A549 (cell line): ENCODE results near the gene CARD9. TPM values are rescaled to one million over a fixed set of nuclear protein-coding genes. Genes with fewer than 3 reads are reported as not detected.

Experiments used
- ATAC-seq, 2 experiments: fragments of 200-7000 bp in 1 of 2; fragments of >200 bp in 1 of 2; cut with Nextera tagmentation in 1 of 2; cut with Tn5 transposase in 1 of 2; 3 replicates each; pipeline versions ENCODE4 v1.8.0 to v1.9.1; 2018 to 2020; ENCODE audit warnings: mild to moderate bottlenecking in 1 of 2, moderate library complexity in 1 of 2
- CTCF ChIA-PET: fragments of 300-600 bp; sonication (Branson Sonifier 250); formaldehyde crosslinking; extraction: SDS; loops from one replicate; lab custom pipeline; 2021; ENCODE audit warnings: antibody characterized with exemption, inconsistent platforms; lab: Yijun Ruan, JAX
- POLR2A ChIA-PET: fragments of 350-600 bp; formaldehyde crosslinking; extraction: SDS; loops from one replicate; lab custom pipeline; 2021; ENCODE audit warnings: antibody characterized with exemption, inconsistent platforms; lab: Yijun Ruan, JAX
- DNase-seq, 2 experiments: peaks; one replicate each; pipeline versions ENCODE4 v3.0.0 to v3.0.0-alpha.2; 2011 to 2016; ENCODE audit warnings: low read depth in 1 of 2, low spot score in 1 of 2
- FAIRE-seq: peaks from 2 replicates; lab custom pipeline; 2011; peaks lifted over from hg19 to GRCh38; lab: Jason Lieb, UNC
- H3K27ac ChIP-seq, 2 experiments: fragments of >200 bp; sonication (Bioruptor Twin); formaldehyde crosslinking; 3 replicates each; pipeline ENCODE4 v1.5.1; 2016 to 2017
- H3K4me1 ChIP-seq: fragments of >200 bp; sonication (Bioruptor Twin); formaldehyde crosslinking; 3 replicates; pipeline ENCODE4 v1.6.1; 2016
- H3K4me2 ChIP-seq: fragments of >200 bp; sonication (Bioruptor Twin); formaldehyde crosslinking; 3 replicates; pipeline ENCODE4 v1.6.1; 2016
- H3K4me3 ChIP-seq: fragments of >200 bp; sonication (Bioruptor Twin); formaldehyde crosslinking; 3 replicates; pipeline ENCODE4 v1.5.1; 2016
- H3K9me3 ChIP-seq: fragments of >200 bp; sonication (Bioruptor Twin); formaldehyde crosslinking; 3 replicates; pipeline ENCODE4 v1.6.1; 2016
- CBX2 ChIP-seq: fragments of 200-600 bp; sonication (generic); IDR thresholded peaks from 2 replicates; pipeline ENCODE4 v1.6.1; 2016; ENCODE audit warnings: low read depth, mild to moderate bottlenecking, borderline replicate concordance
- CBX8 ChIP-seq: fragments of 200-600 bp; sonication (generic); IDR thresholded peaks from 2 replicates; pipeline ENCODE4 v1.6.1; 2016
- CEBPB ChIP-seq, 2 experiments: fragments of >200 bp in 1 of 2; sonication (Bioruptor Twin) in 1 of 2; formaldehyde crosslinking in 1 of 2; IDR thresholded peaks; 2 replicates each; pipeline ENCODE4 v1.6.1; 2012 to 2016
- CHD4 ChIP-seq: fragments of 200-600 bp; sonication (generic); IDR thresholded peaks from 2 replicates; pipeline ENCODE4 v1.6.1; 2016; ENCODE audit warnings: antibody characterized with exemption, mild to moderate bottlenecking, borderline replicate concordance
- CTCF ChIP-seq: fragments of >200 bp; sonication (Bioruptor Twin); formaldehyde crosslinking; IDR thresholded peaks from 3 replicates; pipeline ENCODE4 v1.5.1; 2016
- E2F6 ChIP-seq: IDR thresholded peaks from 2 replicates; pipeline ENCODE4 v1.6.1; 2012; ENCODE audit warnings: low read depth, borderline replicate concordance
- EHF ChIP-seq: fragments of 250-450 bp; sonication (Bioruptor Pico); IDR thresholded peaks from 2 replicates; pipeline ENCODE4 v1.5.0; 2020; ENCODE audit warnings: mild to moderate bottlenecking
- EHMT2 ChIP-seq: fragments of 200-600 bp; sonication (generic); IDR thresholded peaks from 2 replicates; pipeline ENCODE4 v1.6.1; 2016; ENCODE audit warnings: antibody characterized with exemption, low read depth, mild to moderate bottlenecking, moderate library complexity
- FOSB ChIP-seq: fragments of 250-450 bp; sonication (Bioruptor Pico); IDR thresholded peaks from 2 replicates; pipeline ENCODE4 v1.5.0; 2020; ENCODE audit warnings: mild to moderate bottlenecking, moderate library complexity
- HDAC2 ChIP-seq: fragments of 200-600 bp; sonication (generic); IDR thresholded peaks from 2 replicates; pipeline ENCODE4 v1.6.1; 2016
- HMGXB4 ChIP-seq: fragments of 250-450 bp; sonication (Bioruptor Pico); IDR thresholded peaks from 2 replicates; pipeline ENCODE4 v1.5.0; 2021; ENCODE audit warnings: mild to moderate bottlenecking, moderate library complexity, borderline replicate concordance
- HOXA7 ChIP-seq: fragments of 250-450 bp; sonication (Bioruptor Pico); IDR thresholded peaks from 2 replicates; pipeline ENCODE4 v1.5.0; 2020; ENCODE audit warnings: mild to moderate bottlenecking, moderate library complexity
- HOXB5 ChIP-seq: fragments of 250-450 bp; sonication (Bioruptor Pico); IDR thresholded peaks from 2 replicates; pipeline ENCODE4 v1.5.0; 2020; ENCODE audit warnings: mild to moderate bottlenecking, moderate library complexity
- JUNB ChIP-seq: fragments of >200 bp; sonication (Bioruptor Twin); formaldehyde crosslinking; IDR thresholded peaks from 2 replicates; pipeline ENCODE4 v1.6.1; 2016
- KDM1A ChIP-seq: fragments of 200-600 bp; sonication (generic); IDR thresholded peaks from 2 replicates; pipeline ENCODE4 v1.6.1; 2016; ENCODE audit warnings: low read depth, mild to moderate bottlenecking
- KDM5A ChIP-seq: fragments of 200-600 bp; sonication (generic); IDR thresholded peaks from 2 replicates; pipeline ENCODE4 v1.6.1; 2016; ENCODE audit warnings: antibody characterized with exemption, mild to moderate bottlenecking
- MAX ChIP-seq: IDR thresholded peaks from 2 replicates; pipeline ENCODE4 v1.6.1; 2012
- MAZ ChIP-seq: fragments of 150-350 bp; IDR thresholded peaks from 2 replicates; pipeline ENCODE4 v1.6.1; 2014; ENCODE audit warnings: antibody characterized with exemption, low read depth, low read length, borderline replicate concordance
- MYC ChIP-seq: IDR thresholded peaks from 2 replicates; pipeline ENCODE4 v1.6.1; 2012; ENCODE audit warnings: mild to moderate bottlenecking, inconsistent platforms, low read length, improper control_type of control experiment, borderline replicate concordance
- NFE2L2 ChIP-seq: fragments of 150-350 bp; conservative IDR thresholded peaks from 2 replicates; pipeline ENCODE4 v1.6.1; 2014; ENCODE audit warnings: low read length
- NR3C1 ChIP-seq: fragments of >200 bp; sonication (Bioruptor Twin); formaldehyde crosslinking; IDR thresholded peaks from 3 replicates; pipeline ENCODE4 v1.6.1; 2017
- RAD21 ChIP-seq, 2 experiments: fragments of >200 bp in 1 of 2; sonication (Bioruptor Twin) in 1 of 2; formaldehyde crosslinking in 1 of 2; IDR thresholded peaks in 1 of 2; conservative IDR thresholded peaks in 1 of 2; 2 replicates in 1 of 2; 3 replicates in 1 of 2; pipeline ENCODE4 v1.6.1; 2012 to 2018; ENCODE audit warnings: inconsistent platforms in 1 of 2
- RARB ChIP-seq: fragments of 250-450 bp; sonication (Bioruptor Pico); IDR thresholded peaks from 2 replicates; pipeline ENCODE4 v1.8.0; 2021; ENCODE audit warnings: mild to moderate bottlenecking, moderate library complexity
- RFX5 ChIP-seq: fragments of 450-650 bp; IDR thresholded peaks from 2 replicates; pipeline ENCODE4 v1.7.1; 2014; ENCODE audit warnings: antibody characterized with exemption, mild to moderate bottlenecking, moderate library complexity
- SMC3 ChIP-seq: fragments of >200 bp; sonication (Bioruptor Twin); formaldehyde crosslinking; IDR thresholded peaks from 3 replicates; pipeline ENCODE4 v1.6.1; 2018; ENCODE audit warnings: inconsistent platforms
- SREBF2 ChIP-seq: fragments of 450-650 bp; IDR thresholded peaks from 2 replicates; pipeline ENCODE4 v1.6.1; 2014; ENCODE audit warnings: mild to moderate bottlenecking, moderate library complexity
- TFCP2L1 ChIP-seq: fragments of 250-450 bp; sonication (Bioruptor Pico); IDR thresholded peaks from 2 replicates; pipeline ENCODE4 v1.5.0; 2021; ENCODE audit warnings: mild to moderate bottlenecking
- USF2 ChIP-seq: fragments of 450-650 bp; IDR thresholded peaks from 2 replicates; pipeline ENCODE4 v1.6.1; 2014; ENCODE audit warnings: antibody characterized with exemption
- ZFP36 ChIP-seq: fragments of 450-650 bp; IDR thresholded peaks from 2 replicates; pipeline ENCODE4 v1.6.1; 2014; ENCODE audit warnings: borderline replicate concordance; ENCODE audit not compliant: partially characterized antibody
- ZNF302 ChIP-seq: fragments of 250-450 bp; sonication (Bioruptor Pico); IDR thresholded peaks from 2 replicates; pipeline ENCODE4 v1.9.0; 2021; ENCODE audit warnings: inconsistent platforms, mild to moderate bottlenecking, moderate library complexity
- WGBS: methylation state at CpG from one replicate; pipeline ENCODE4 v1.1.6; 2017; ENCODE audit errors: missing lambda C conversion rate; 5-methylcytosine and 5-hydroxymethylcytosine counted together
- polyA plus RNA-seq, 4 experiments: library from polyadenylated mRNA; depleted of rRNA in 3 of 4; stranded (reverse); fragments of >200 nt; fragmentation: RNase III in 1 of 4; extraction: RNeasy Plus Mini Kit Qiagen cat#74134 plus additional on column Dnase treatment in 1 of 4; gene quantifications; 2 replicates in 3 of 4; 3 replicates in 1 of 4; pipeline ENCODE4 v1.2.3, GENCODE V29; 2011 to 2017

CARD9 gene
- polyA plus RNA-seq, 2 of the 4 experiments (the other 2 are of a cell fraction): 0.21 to 0.94 TPM

- POLR2A ChIA-PET: no interaction called here
- WGBS: 92% methylated on average over 28 of the region's 43 CpGs
These were observed 12.3 kb downstream of the CARD9 start for GRCh38 chr9:136361047-136361753.

GRCh38 chr9:136359774-136360718, 13.4 kb downstream of the CARD9 start:
- POLR2A ChIA-PET: no interaction called here
- no peak for TF ChIP-seq EHMT2
- no peak for TF ChIP-seq NFE2L2
- TF ChIP-seq HMGXB4: no peak
- TF ChIP-seq SREBF2: no peak
- TF ChIP-seq CBX2: no peak
- TF ChIP-seq FOSB (CRISPR knock-in tag): no peak
- TF ChIP-seq HOXB5: no peak
- no peak for TF ChIP-seq E2F6
- no peak for TF ChIP-seq USF2
- TF ChIP-seq MAZ: no peak
- TF ChIP-seq ZNF302: no peak
- TF ChIP-seq CTCF: no peak
- no peak for TF ChIP-seq RARB (CRISPR knock-in tag)
- TF ChIP-seq TFCP2L1 (CRISPR knock-in tag): no peak
- TF ChIP-seq NR3C1: no peak
- TF ChIP-seq JUNB: no peak
- TF ChIP-seq, all 56 proteins: peak for 0
- ATAC-seq (no peak), FAIRE-seq (no peak), DNase-seq (no peak)
- Histone ChIP-seq H3K4me3 (no peak overlapping the region), H3K4me1 (peaks cover 26% of the 10 kb centered on the region; the same call in 2 of the 3 replicates), H3K9me3 (no peaks in the 10 kb centered on the region), H3K4me2 (no peak overlapping the region), H3K27ac (no peak overlapping the region)
- WGBS: 84% methylated on average over 20 of the region's 38 CpGs
- CTCF ChIA-PET: interaction anchor here (1.0 to 1.7 kb wide), 3 partner anchors 9 to 29 kb away, joined by 3 read pairs; no protein-coding TSS in a partner anchor

More at GRCh38 chr9:136361047-136361753, 12.3 kb downstream of the CARD9 start:
- CTCF ChIA-PET: interaction anchor here (1.1 to 1.7 kb wide), 2 partner anchors 21 to 28 kb away, joined by 3 to 9 read pairs; no protein-coding TSS in a partner anchor
- no peak for FAIRE-seq
- Histone ChIP-seq H3K9me3 (no peaks in the 10 kb centered on the region), H3K4me3 (no peak overlapping the region), H3K4me1 (peaks cover 16% of the 10 kb centered on the region; the same call in 2 of the 3 replicates), H3K27ac (no peak overlapping the region), H3K4me2 (no peak overlapping the region)
- no peak for ATAC-seq
- no peak for TF ChIP-seq KDM1A
- TF ChIP-seq EHF (CRISPR knock-in tag): no peak
- no peak for TF ChIP-seq MAX
- TF ChIP-seq RFX5: no peak
- TF ChIP-seq HDAC2: no peak
- TF ChIP-seq HOXA7 (CRISPR knock-in tag): no peak
- TF ChIP-seq CHD4: no peak
- no peak for TF ChIP-seq CEBPB (IDR thresholded peaks at IDR 0.05)
- no peak for TF ChIP-seq E2F6
- no peak for TF ChIP-seq SMC3
- TF ChIP-seq ZFP36: no peak
- no peak for TF ChIP-seq USF2
- TF ChIP-seq MYC: no peak
- TF ChIP-seq RAD21 (conservative IDR thresholded peaks at IDR 0.05 in 1 of 2, IDR thresholded peaks at IDR 0.05 in 1 of 2): no peak
- TF ChIP-seq CBX8: no peak
- no peak for TF ChIP-seq KDM5A
- no peak for TF ChIP-seq NFE2L2
- no peak for DNase-seq
